GM21576 (cell line): ENCODE measurements around the gene SEC23A.

Experiments
- ATAC-seq: cut with Tn5 transposase; IDR thresholded peaks from one replicate; pipeline ENCODE4 v1.9.1; 2021; ENCODE audit warnings: mild to moderate bottlenecking, moderate library complexity; ENCODE audit not compliant: unreplicated experiment

SEC23A gene

DNA sequence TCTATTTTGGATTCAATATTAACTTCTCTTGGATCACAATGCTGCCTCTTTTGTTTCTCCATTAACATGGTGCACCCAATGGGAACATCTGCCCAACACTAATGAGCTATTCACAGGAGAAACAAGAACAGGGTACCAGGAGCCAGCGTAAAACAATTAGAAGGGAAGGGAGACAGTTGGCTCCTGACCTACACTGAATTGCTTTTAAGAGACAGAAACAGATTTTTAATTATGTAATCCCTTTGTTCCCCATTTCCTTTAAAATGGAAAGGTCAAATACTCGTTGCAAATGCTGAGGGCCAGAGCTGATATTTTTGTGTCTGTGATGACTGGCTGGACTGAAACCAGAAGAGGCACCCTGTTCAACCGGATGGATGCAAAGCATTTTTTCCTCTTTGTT lies 108.3 kb downstream of the SEC23A start:
- ATAC-seq = no peak

DNA sequence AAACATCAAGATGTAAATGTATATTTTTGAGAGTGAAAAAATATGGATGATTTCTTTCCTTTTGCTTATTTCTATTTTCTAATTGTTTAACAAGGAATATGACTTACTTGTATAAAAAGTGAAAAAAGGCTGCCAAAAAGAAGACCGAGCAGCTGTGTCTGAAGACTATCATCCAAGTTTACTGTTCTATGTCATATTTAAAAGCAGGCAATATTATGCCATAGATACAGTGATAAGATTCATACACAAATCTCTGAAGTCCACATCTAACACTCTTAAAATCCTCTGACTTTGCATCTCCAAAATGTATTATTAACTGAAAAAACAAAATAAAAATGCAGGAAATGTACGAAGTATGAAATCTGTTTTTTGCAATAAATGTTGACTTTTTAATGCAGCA lies 109.1 kb downstream of the SEC23A start:
- no peak for ATAC-seq

DNA sequence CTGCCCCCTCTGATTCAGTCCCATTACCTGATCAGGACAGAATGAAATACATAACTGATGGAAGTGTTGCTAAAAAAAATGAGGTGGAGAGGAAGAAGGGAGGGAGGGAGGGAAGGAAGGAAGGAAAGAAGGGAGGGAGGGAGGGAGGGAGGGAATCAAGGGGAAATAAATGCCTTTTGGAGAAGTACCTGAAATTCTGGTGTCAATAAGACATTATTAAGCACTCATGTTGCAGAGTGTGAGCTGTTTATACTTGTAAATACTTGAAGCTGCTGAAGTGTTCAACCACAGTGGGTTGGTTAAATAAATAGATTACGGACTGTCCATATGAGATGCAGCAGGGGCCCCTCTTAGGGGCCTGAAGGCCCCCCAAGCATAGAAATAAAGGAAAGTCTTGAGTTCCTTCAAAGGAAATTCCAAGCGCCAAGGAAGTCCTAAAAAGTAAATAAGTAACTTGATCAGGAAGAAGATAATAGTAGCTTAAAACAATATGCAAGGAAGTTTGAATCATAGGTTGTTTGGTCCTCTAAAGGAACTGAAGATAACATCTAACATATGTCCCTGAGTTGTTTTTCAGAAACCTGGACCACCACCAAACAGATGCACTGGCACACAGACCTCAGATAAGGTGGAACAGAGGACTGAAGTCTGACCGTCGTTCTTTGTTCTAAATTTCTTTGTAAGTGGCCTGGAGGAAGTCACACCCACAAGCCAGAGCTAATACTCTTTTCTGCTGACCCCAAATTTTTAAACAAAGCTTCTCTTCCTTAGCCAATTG lies 110.8 kb downstream of the SEC23A start:
- ATAC-seq = no peak

DNA sequence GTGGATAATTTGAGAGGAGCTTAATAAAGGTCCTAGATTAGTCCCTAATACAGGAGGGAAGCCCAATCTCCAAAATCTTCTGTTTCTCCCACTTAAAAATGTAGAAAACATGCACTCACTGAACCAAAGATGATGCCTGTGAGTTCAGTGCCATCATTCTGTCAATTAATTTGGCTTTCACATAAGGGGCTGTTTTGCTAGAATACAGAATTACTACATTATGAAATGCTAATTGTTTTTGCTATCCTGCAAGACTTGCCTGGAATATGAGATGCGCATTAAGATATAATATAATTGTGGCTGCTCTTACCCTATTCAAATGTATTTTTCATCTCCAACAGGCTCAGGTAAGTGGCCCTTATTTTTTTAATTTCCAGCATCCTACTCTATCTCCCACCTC lies 111.7 kb downstream of the SEC23A start:
- no peak for ATAC-seq

DNA sequence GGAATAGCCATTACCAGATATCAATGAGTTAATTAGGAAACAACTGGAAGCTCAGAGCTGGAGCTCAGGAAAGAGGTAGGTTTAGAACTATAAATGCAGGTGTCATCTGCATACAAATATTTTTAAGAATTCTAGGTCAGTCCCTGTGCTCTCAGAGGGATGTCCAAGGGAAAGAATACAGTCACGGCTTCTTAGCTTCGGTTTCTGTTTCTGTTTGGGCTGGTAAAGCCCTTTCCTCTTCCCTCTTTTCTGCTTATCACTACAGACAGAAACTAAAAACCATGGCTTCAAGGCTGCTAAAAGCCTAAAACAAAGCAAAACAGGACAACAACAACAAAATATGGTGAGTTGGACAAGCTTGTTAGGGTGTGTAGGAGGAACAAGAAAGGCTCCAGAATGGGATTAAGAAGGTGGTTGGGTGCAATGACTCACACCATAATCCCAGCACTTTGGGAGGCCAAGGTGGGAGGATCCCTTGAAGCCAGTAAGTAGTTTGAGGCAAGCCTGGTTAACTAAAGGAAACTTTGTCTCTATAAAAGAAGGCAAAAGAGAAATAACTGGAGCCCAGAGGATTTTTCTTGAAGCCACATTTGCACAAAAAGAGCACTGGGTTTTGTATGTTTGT lies 113.0 kb downstream of the SEC23A start:
- peak; percentile 98 for ATAC-seq

DNA sequence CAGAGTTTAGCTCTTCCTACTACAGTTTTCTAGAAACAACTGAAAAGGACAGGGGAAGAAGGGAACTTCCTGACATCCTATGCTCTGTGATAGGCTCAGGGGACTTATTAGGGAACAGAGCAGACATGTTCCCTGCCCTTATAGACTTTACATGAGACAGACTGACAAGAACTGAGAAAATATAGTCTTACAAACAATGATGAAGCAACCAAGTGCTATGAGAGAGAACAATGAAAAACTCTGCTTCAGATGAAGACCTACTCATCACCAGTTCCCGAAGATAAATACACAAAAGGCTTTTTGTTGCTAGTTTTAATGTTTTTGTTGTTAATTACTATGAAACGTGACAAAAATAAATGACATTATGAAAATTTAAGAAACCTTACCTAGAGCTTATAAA lies 115.3 kb downstream of the SEC23A start:
- no peak for ATAC-seq

DNA sequence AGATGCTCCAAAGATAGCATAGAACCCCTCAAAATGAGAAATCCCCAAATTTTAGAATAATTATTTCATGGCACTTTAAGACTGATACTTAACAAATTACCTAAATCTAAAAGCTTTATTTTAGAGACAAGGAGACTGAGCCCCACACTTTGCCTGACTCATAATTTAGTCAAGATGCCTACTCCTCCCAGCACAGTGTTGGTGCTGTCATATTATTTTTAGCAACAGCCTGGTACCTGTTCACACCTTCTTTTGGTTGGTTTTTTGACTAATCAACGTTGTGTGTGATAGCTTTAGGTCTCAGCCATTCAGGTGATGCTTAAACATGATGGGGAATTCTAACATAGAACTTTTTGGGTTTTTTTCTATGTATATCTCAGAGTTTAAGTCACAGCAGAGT lies 120.2 kb downstream of the SEC23A start:
- ATAC-seq = no peak

DNA sequence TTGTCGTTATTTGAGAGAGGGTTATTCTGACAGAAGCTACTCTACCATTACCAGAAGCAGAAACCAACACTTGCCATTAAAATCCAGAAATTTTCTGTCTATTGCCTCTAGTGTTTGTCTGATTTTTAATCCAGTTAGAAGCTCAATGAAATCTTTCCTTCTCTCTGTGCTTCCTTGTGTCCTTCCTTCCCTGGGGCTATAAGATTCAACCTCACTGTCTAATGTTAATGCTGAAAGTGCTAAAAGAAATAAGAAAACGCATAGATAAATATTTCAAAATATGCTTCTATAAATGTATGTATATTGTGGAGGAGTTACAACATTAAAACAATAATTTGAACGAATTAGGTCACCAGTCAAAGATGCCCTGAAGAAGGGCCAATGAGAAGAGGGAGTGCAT lies 120.8 kb downstream of the SEC23A start:
- ATAC-seq = no peak
